HG03442 (cell line): ENCODE measurements around the gene HCAR1.
"Not testable (repeated sequence)": the region's sequence is repeated elsewhere in the genome, so short reads cannot be mapped to it uniquely, and the experiment has no call there.

ENCODE experiments used
- ATAC-seq: cut with Tn5 transposase; IDR thresholded peaks from one replicate; pipeline ENCODE4 v1.9.1; 2021; ENCODE audit warnings: mild to moderate bottlenecking, moderate library complexity; ENCODE audit not compliant: unreplicated experiment

Gene HCAR1, protein sequence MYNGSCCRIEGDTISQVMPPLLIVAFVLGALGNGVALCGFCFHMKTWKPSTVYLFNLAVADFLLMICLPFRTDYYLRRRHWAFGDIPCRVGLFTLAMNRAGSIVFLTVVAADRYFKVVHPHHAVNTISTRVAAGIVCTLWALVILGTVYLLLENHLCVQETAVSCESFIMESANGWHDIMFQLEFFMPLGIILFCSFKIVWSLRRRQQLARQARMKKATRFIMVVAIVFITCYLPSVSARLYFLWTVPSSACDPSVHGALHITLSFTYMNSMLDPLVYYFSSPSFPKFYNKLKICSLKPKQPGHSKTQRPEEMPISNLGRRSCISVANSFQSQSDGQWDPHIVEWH

GRCh38 chr12:122730215-122731014 is at the start of gene HCAR1:
Gene HCAR1 (minus strand): TSS chr12:122730844. CDS start chr12:122730339, 505 bp downstream.
- no peak for ATAC-seq

GRCh38 chr12:122757568-122757967 is 26.9 kb upstream of the HCAR1 start:
- ATAC-seq = no peak

DNA sequence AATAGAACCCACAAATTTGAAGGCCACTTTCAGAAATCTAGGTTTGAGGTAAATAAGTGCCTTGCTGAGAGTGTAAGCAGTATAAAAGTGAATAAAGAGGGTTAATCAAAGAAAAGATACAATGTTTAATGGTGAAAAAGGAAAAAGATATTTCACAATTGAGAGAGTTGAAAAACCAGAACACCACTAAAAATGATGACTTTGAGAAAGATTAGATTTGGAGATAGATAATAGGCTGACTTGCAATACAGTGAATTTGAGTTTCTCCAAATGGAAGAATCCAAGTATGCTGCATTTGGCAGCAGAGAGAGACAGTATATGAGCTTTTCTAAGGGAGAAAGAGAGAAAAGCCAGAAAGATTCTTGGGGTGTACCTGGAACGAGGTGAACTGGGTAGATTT is 24.1 kb upstream of the HCAR1 start:
- ATAC-seq = no peak

- ATAC-seq = no peak
These were observed 22.6 kb upstream of the HCAR1 start for GRCh38 chr12:122753319-122753650.

DNA sequence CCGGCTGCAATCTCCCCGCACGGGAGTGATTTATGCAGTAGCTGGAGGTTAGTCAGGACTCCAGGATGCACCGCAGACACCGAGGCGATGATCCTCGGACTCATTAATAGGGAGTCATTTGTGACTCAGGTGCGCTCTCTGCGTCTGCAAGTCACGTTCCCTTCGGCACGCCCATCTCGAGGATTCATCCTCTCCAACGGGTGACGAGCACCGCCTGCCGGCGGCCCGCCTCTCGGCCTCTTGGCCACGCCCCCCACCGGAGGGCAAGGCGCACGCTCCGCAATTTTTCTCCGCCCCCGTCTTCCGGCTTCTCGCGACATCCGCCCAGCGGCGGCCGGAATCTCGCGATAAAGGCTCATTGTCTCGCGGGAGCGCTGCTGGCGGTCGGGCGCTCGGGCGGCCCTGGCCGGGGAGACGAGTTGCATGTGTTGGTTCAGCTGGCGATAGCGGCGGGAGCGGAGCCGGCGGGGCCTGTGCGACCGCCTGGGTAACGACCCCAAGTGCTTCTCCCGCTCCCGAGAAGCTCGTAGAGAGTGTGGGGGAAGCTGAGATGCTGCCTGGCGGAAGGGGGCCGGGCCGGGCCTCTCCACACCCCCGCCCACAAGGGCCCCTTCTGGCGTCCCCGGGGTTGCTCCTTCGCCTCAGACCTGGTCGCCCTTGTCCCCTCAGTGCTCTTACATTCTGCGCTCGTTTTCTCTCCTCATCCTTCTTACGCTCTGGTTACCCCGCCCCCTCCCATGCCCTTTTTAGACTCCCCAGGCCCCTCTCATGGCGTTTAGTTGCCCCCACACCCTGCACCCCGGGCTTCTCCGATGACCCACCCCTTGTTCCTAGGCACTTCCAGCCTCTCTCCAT is 22.0 kb upstream of the HCAR1 start, which contains the start of gene DENR:
Gene DENR (plus strand): TSS at position 361 of the 855 bp plus-strand sequence. CDS start 878 bp downstream, outside the sequence.
- ATAC-seq = peak; percentile 95

- ATAC-seq = not testable (repeated sequence)
These were observed 20.3 kb upstream of the HCAR1 start for GRCh38 chr12:122750781-122751515.

- no peak for ATAC-seq
These were observed 19.1 kb upstream of the HCAR1 start for GRCh38 chr12:122749569-122750332.

GRCh38 chr12:122747224-122748135 is 16.8 kb upstream of the HCAR1 start:
- ATAC-seq = no peak

GRCh38 chr12:122743895-122744525 is 13.4 kb upstream of the HCAR1 start:
- ATAC-seq = no peak

- ATAC-seq = no peak
These were observed 9.7 kb upstream of the HCAR1 start for GRCh38 chr12:122740351-122740750.

- no peak for ATAC-seq
These were observed 7.9 kb upstream of the HCAR1 start for GRCh38 chr12:122738571-122738970.

- ATAC-seq = no peak
These were observed 2.0 kb upstream of the HCAR1 start for GRCh38 chr12:122732611-122733010.

GRCh38 chr12:122732170-122732569 is 1.5 kb upstream of the HCAR1 start:
- no peak for ATAC-seq

DNA sequence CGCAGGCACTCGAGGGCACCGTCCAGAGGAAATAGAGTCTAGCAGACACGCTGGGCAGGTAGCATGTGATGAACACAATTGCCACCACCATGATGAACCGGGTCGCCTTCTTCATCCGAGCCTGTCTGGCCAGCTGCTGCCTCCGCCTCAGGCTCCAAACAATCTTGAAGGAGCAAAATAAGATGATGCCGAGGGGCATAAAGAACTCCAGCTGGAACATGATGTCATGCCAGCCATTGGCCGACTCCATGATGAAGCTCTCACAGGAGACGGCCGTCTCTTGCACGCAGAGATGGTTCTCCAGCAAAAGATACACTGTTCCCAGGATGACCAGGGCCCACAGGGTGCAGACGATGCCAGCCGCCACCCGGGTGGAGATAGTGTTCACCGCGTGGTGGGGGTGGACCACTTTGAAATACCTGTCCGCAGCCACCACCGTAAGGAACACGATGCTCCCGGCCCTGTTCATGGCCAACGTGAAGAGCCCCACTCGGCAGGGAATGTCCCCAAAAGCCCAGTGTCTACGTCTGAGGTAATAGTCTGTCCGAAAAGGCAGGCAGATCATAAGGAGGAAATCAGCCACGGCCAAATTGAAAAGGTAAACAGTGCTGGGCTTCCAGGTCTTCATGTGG is 945 bp downstream of the HCAR1 start:
- no peak for ATAC-seq

DNA sequence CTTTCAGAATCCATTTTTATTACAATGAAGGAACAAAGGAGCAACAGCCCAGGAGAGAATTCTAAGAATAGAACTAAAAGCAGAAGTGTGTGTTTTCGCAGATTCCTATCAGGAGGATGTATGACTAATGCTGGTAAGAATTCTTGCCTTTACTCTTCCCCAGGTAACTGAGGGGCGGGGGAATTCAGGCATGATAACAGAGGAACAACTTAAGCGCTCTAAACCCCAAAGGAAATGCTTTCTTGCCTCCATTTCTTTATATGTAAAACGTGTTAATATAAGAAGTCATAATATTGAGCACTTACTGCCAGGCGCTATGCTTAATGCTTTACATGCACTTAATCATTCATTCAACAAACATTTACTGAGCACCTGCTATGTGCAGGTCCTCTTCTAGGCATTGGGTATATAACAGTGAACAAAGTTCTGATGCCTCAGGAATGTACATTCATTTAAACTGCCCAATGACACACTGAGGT is 4.5 kb downstream of the HCAR1 start:
- ATAC-seq = no peak

- ATAC-seq = no peak
These were observed 5.1 kb downstream of the HCAR1 start for GRCh38 chr12:122725452-122726079.

DNA sequence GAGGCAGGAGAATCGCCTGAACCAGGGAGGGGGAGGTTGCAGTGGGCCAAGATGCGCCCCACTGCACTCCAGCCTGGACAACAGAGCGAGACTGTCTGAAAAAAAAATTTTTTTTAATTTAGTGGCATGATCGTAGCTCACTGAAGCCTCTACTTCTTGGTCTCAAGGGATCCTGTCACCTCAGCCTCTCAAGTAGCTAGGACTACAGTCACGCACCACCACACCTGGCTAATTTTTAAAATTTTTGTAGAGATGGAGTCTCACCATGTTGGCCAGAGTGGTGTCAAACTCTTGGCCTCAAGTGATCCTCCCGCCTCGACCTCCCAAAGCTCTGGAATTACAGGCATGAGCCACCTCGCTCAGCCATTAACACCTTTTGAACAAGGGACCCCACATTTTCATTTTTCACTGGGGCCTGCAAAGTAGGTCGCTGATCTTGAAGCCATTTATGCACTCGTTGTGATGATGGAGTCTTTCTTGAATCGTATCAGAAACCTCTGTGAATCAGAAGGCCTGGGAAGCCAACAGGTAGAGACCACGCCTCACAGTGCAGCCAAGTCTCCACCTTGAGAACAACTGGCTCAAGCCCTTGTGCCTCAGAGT is 5.9 kb downstream of the HCAR1 start:
- ATAC-seq = no peak
